CD14-positive monocyte (primary cell): ENCODE data around the gene NLN. TPM values are rescaled to one million over a fixed set of nuclear protein-coding genes. Genes with fewer than 3 reads are reported as not detected.

Experiments used
- DNase-seq, 3 donors: peaks; one replicate each; pipeline ENCODE4 v3.0.0-alpha.2; 2011 to 2022
- H2AFZ ChIP-seq: 2 replicates; pipeline ENCODE4 v1.6.0; 2012; ENCODE audit warnings: mild to moderate bottlenecking, low read depth, low read length, inconsistent platforms; ENCODE audit not compliant: insufficient read depth, poor library complexity, severe bottlenecking
- H3K27ac ChIP-seq, 2 donors: 1 replicate in 1 of 2; 2 replicates in 1 of 2; pipeline ENCODE4 v1.5.1; 2012 to 2013; ENCODE audit warnings: low read length in 2 of 2, control low read depth in 1 of 2, inconsistent platforms in 1 of 2, low read depth in 1 of 2, mild to moderate bottlenecking in 1 of 2
- H3K27me3 ChIP-seq, 2 donors: one replicate each; pipeline versions ENCODE4 v1.6.0 to v1.6.1; 2011 to 2013; ENCODE audit warnings: low read length in 2 of 2; ENCODE audit not compliant: control insufficient read depth in 2 of 2, insufficient read depth in 2 of 2
- H3K36me3 ChIP-seq, 2 donors: replicated peaks in 1 of 2; 1 replicate in 1 of 2; 2 replicates in 1 of 2; pipeline versions ENCODE4 v1.5.1 to v1.6.1; 2012 to 2013; ENCODE audit warnings: low read length in 2 of 2, control low read depth in 1 of 2, inconsistent platforms in 1 of 2, mild to moderate bottlenecking in 1 of 2; ENCODE audit not compliant: insufficient read depth in 2 of 2, control insufficient read depth in 1 of 2
- H3K4me1 ChIP-seq, 2 donors: 1 replicate in 1 of 2; 2 replicates in 1 of 2; pipeline versions ENCODE4 v1.5.1 to v1.6.1; 2012 to 2013; ENCODE audit warnings: low read length in 2 of 2, control low read depth in 1 of 2, inconsistent platforms in 1 of 2, mild to moderate bottlenecking in 1 of 2, moderate library complexity in 1 of 2; ENCODE audit not compliant: insufficient read depth in 2 of 2, control insufficient read depth in 1 of 2
- H3K4me2 ChIP-seq: replicated peaks from 2 replicates; pipeline ENCODE3; 2012; ENCODE audit warnings: low read length, moderate library complexity, mild to moderate bottlenecking; ENCODE audit not compliant: poor library complexity, severe bottlenecking; ENCODE audit errors: extremely low read depth
- H3K4me3 ChIP-seq, 3 experiments: fragments of 200-600 bp in 1 of 3; sonication (generic) in 1 of 3; replicated peaks in 1 of 3; 1 replicate in 2 of 3; 2 replicates in 1 of 3; pipeline ENCODE4 v1.5.1; 2011 to 2013; ENCODE audit warnings: low read length in 3 of 3, mild to moderate bottlenecking in 3 of 3, control low read depth in 2 of 3, low read depth in 2 of 3, inconsistent platforms in 1 of 3, moderate library complexity in 1 of 3
- H3K79me2 ChIP-seq: 2 replicates; pipeline ENCODE4 v1.6.0; 2012; ENCODE audit warnings: mild to moderate bottlenecking, control low read depth, inconsistent platforms, low read length, moderate library complexity; ENCODE audit not compliant: insufficient read depth
- H3K9ac ChIP-seq: 2 replicates; pipeline ENCODE4 v1.6.0; 2017; ENCODE audit warnings: low read length, mild to moderate bottlenecking; ENCODE audit not compliant: insufficient read depth, poor library complexity, severe bottlenecking
- H3K9me3 ChIP-seq, 2 donors: replicated peaks in 1 of 2; 1 replicate in 1 of 2; 2 replicates in 1 of 2; pipeline versions ENCODE4 v1.5.1 to v1.6.1; 2012 to 2013; ENCODE audit warnings: low read length in 2 of 2, control low read depth in 1 of 2; ENCODE audit not compliant: control insufficient read depth in 1 of 2, insufficient read depth in 1 of 2
- H4K20me1 ChIP-seq: 2 replicates; pipeline ENCODE4 v1.6.0; 2012; ENCODE audit warnings: mild to moderate bottlenecking, low read length, control low read depth, moderate library complexity; ENCODE audit not compliant: insufficient read depth
- H3K27ac Mint-ChIP-seq, 7 donors: one replicate each; pipeline ENCODE4 v1.8.0; 2020; ENCODE audit warnings: mild to moderate bottlenecking in 7 of 7, mixed read lengths in 7 of 7, moderate library complexity in 6 of 7, inconsistent platforms in 2 of 7
- H3K27me3 Mint-ChIP-seq, 3 donors: one replicate each; pipeline ENCODE4 v1.8.0; 2021 to 2022; ENCODE audit warnings: low read depth in 3 of 3, mild to moderate bottlenecking in 3 of 3, mixed read lengths in 3 of 3, moderate library complexity in 3 of 3, inconsistent platforms in 1 of 3
- H3K36me3 Mint-ChIP-seq, 2 donors: one replicate each; pipeline ENCODE4 v1.8.0; 2020; ENCODE audit warnings: mixed read lengths in 2 of 2, inconsistent platforms in 1 of 2, mild to moderate bottlenecking in 1 of 2
- H3K4me1 Mint-ChIP-seq: one replicate; pipeline ENCODE4 v1.8.0; 2020; ENCODE audit warnings: mild to moderate bottlenecking, mixed read lengths
- H3K4me3 Mint-ChIP-seq, 2 donors: one replicate each; pipeline ENCODE4 v1.8.0; 2020; ENCODE audit warnings: mild to moderate bottlenecking in 2 of 2, mixed read lengths in 2 of 2, moderate library complexity in 1 of 2
- H3K9me3 Mint-ChIP-seq, 7 donors: one replicate each; pipeline ENCODE4 v1.8.0; 2020 to 2022; ENCODE audit warnings: mixed read lengths in 7 of 7, mild to moderate bottlenecking in 6 of 7, moderate library complexity in 6 of 7, inconsistent platforms in 2 of 7
- CTCF ChIP-seq: fragments of 200-600 bp; IDR thresholded peaks from one replicate; pipeline ENCODE4 v1.8.0; 2022; ENCODE audit warnings: antibody characterized with exemption, mild to moderate bottlenecking
- WGBS: methylation state at CpG from one replicate; pipeline ENCODE4 v1.1.5; 2013; ENCODE audit warnings: missing lambda C conversion rate; ENCODE audit not compliant: insufficient coverage; 5-methylcytosine and 5-hydroxymethylcytosine counted together
- intact Hi-C, 2 donors: fragments of 100-400 bp; cut with micrococcal nuclease; formaldehyde crosslinking; loops; one replicate each; pipeline versions ENCODE4 v1.15.0 to v1.15.1; 2023
- polyA plus RNA-seq, 3 donors: library from polyadenylated mRNA; depleted of rRNA in 1 of 3; unstranded in 2 of 3; stranded (reverse) in 1 of 3; fragments of 300-500 nt in 2 of 3; fragments of >200 nt in 1 of 3; fragmentation: Illumina TruSeq in 2 of 3; gene quantifications; 1 replicate in 2 of 3; 2 replicates in 1 of 3; pipeline ENCODE4 v1.2.3, GENCODE V29; 2012 to 2021

NLN gene
- polyA plus RNA-seq, 3 donors, result 8.7 to 39.2 (median 17.7) TPM

DNA sequence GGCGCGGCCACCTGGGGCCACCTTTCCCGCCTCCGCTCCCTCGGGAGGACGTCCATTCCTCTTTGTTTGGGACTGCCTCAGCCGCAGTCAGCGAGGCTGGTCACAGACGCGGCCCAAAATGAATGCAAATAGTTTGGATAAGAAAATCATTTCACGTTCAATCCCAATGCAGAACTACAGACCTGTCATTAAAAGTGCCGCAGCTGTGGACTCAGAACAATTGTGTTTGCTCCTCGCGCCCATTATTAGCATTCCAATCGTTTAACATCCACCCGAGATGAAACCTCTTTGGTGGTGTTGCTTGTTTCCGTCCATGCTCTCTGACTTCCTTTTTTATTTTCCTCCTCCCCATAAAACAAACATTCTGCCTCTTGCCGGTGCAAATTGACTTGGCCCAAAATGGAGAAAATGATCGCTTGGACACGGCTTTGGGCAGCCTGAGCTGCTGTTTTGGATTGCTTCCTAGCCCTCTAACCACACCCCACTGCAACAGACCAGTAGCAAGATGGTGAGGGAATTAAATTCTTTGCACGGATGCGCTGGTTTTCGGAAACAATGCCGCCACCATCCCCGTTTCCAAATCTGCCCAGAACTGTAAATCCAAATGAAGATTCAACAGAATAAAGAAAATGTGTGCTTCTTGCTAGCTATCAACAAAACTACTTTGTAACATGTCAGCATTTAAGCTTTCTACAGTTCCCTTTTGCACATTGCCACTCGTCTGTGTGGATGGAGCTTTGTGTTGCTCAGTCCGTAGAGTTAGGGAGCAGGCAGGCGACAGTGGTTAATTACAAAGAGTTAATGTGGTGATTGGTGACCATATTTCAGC is 784 bp downstream of the NLN start:
- H3K4me3 Mint-ChIP-seq, result peak overlapping the region; percentile 95 to 97
- Histone ChIP-seq H4K20me1 (peaks cover 15% of the 10 kb centered on the region), H3K36me3 (peaks cover 5 to 16% of the 10 kb centered on the region in 2 donors), H3K4me3 (peak overlapping the region; percentile 68 to 95 (median 77)), H3K27me3 (no peaks in the 10 kb centered on the region), H3K79me2 (peaks cover 85% of the 10 kb centered on the region), H2AFZ (peak overlapping the region; percentile 88), H3K9ac (peak overlapping the region; percentile 87), H3K4me2 (peak overlapping the region; percentile 96), H3K4me1 (peaks cover 41 to 54% of the 10 kb centered on the region in 2 donors), H3K9me3 (no peaks in the 10 kb centered on the region), H3K27ac (peak overlapping the region; percentile 89)
- H3K36me3 Mint-ChIP-seq, result peaks cover 6 to 9% of the 10 kb centered on the region in 2 donors
- DNase-seq, result peak in 2 of 3 donors; percentile 21 to 22
- H3K27ac Mint-ChIP-seq, result peak overlapping the region; percentile 74 to 95 (median 89)
- no peaks in the 10 kb centered on the region for H3K9me3 Mint-ChIP-seq
- H3K4me1 Mint-ChIP-seq, result peaks cover 51% of the 10 kb centered on the region
- no peaks in the 10 kb centered on the region for H3K27me3 Mint-ChIP-seq
- no peak for TF ChIP-seq CTCF
- WGBS, result 3% methylated on average over 16 of the region's 28 CpGs
- intact Hi-C loops, result loop anchor here (5.0 to 10.0 kb wide), 4 partner anchors 98 to 420 kb away; partner anchors contain the start of genes ERBIN (in 2 of the 2), TRIM23 (in 2 of the 2), SHLD3 (in 1 of the 2) and SREK1 (in 1 of the 2)

DNA sequence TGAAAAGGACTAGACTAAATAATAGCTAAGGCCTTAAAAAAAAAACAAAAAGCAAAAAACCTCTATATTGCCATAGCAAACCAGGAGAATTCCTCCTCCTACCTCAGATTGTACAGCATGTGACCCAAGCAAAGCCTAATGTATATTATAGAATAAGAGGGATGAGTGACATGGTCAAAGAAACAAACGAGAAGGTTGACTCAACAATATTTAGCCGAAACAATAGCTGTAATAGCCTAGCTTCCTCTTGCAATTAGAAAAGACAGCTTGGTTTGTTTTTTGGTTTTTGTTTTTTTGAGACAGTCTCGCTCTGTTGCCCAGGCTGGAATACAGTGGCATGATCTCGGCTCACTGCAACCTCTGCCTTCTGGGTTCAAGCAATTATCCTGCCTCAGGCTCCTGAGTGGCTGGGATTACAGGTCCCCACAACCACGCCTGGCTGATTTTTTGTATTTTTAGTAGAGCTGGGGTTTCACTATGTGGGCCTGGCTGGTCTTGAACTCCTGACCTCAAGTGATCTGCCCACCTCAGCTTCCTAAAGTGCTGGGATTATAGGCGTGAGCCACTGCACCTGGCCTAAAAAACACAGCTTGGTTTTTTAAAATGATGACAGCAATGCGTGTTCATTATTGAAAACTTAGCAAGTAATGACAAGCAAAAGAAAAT is 5.6 kb downstream of the NLN start:
- H3K27ac ChIP-seq, result peak overlapping the region; percentile 43 to 47
- H3K4me1 Mint-ChIP-seq, result peaks cover 61% of the 10 kb centered on the region
- H3K9me3 ChIP-seq, result no peaks in the 10 kb centered on the region
- H3K36me3 Mint-ChIP-seq, result peaks cover 2 to 3% of the 10 kb centered on the region in 2 donors
- no peak for TF ChIP-seq CTCF
- no peak overlapping the region for H3K4me2 ChIP-seq
- H4K20me1 ChIP-seq, result peaks cover 6% of the 10 kb centered on the region
- H3K4me3 ChIP-seq, result no peak overlapping the region
- peaks cover 55 to 61% of the 10 kb centered on the region in 2 donors for H3K4me1 ChIP-seq
- H3K27me3 Mint-ChIP-seq, result no peaks in the 10 kb centered on the region
- no peaks in the 10 kb centered on the region for H3K27me3 ChIP-seq
- peaks cover 83% of the 10 kb centered on the region for H3K79me2 ChIP-seq
- H3K9ac ChIP-seq, result no peak overlapping the region
- DNase-seq, result no peak
- peak overlapping the region in 1 of 2 donors; percentile 26 for H3K4me3 Mint-ChIP-seq
- H3K27ac Mint-ChIP-seq, result peak overlapping the region; percentile 19 to 84 (median 54)
- peaks cover 0 to 2% (median 0%) of the 10 kb centered on the region in 7 donors for H3K9me3 Mint-ChIP-seq
- intact Hi-C loops, result loop anchor here in 1 of 2 donors (10.0 kb wide), 1 partner anchor 103 kb away; the partner anchor contains the start of genes SHLD3, TRAPPC13 and TRIM23
- WGBS, result 100% methylated on average over 1 of the region's 7 CpGs
- no peaks in the 10 kb centered on the region for H3K36me3 ChIP-seq
- H2AFZ ChIP-seq, result no peak overlapping the region
